BLaER1 treated with 17β-estradiol and CSF1 and Interleukin-3, amounts not matched to agents 10 nM and 100 nM (cell line): ENCODE measurements around the gene TUNAR.

Source experiments
- H3K27ac ChIP-seq, 11 experiments: shearing (Covaris generic); formaldehyde crosslinking; 2 replicates each; pipeline ENCODE4 v1.8.1; 2022
- H3K27me3 ChIP-seq, 11 experiments: shearing (Covaris generic); formaldehyde crosslinking; 2 replicates each; pipeline ENCODE4 v1.8.1; 2022
- H3K36me3 ChIP-seq, 11 experiments: shearing (Covaris generic); formaldehyde crosslinking; 2 replicates each; pipeline ENCODE4 v1.8.1; 2022
- H3K4me1 ChIP-seq, 10 experiments: shearing (Covaris generic); formaldehyde crosslinking; 2 replicates each; pipeline ENCODE4 v1.8.1; 2022
- H3K4me2 ChIP-seq, 11 experiments: shearing (Covaris generic); formaldehyde crosslinking; 2 replicates each; pipeline ENCODE4 v1.8.1; 2022
- H3K4me3 ChIP-seq, 10 experiments: shearing (Covaris generic); formaldehyde crosslinking; 2 replicates each; pipeline ENCODE4 v1.8.1; 2022
- H3K9ac ChIP-seq, 11 experiments: shearing (Covaris generic); formaldehyde crosslinking; 2 replicates each; pipeline ENCODE4 v1.8.1; 2022
- H3K9me3 ChIP-seq, 11 experiments: shearing (Covaris generic); formaldehyde crosslinking; replicated peaks in 1 of 11; 2 replicates each; pipeline ENCODE4 v1.8.1; 2022
- H4K20me1 ChIP-seq, 11 experiments: shearing (Covaris generic); formaldehyde crosslinking; 2 replicates each; pipeline ENCODE4 v1.8.1; 2022
- Cebpa-rat ChIP-seq, 11 experiments: shearing (Covaris generic); IDR thresholded peaks; 2 replicates each; pipeline ENCODE4 v1.8.1; 2022

Gene TUNAR

DNA sequence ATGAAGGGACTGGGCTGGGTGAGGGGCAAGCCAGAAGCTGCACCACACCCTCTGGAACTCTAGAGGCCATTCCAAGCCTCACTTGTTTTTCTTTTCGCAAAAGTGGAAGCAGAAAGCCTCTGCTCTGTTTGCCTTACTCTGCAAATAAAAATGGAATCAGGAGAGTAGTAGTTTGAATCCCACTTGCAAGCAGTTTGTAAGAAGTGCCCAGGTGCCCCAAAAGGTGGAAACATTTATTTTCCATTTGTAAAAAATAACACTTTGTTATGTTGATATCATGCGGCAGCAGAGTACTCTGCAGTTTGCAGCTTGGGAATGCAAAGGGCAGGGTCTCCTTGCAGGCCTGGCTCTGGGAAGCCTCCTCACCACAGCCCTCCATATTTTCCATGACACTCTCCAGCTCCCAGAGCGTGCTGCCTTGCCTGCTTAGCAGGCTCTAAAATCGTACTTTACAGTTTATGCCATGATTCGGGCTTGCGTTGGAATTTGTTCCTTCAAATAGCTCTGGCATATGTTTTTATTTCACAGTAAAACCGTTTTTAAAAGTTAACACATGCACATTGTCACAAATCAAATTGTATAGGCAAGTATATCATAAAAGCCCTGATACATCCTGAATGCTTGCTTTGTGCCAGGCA lies 20.0 kb downstream of the TUNAR start:
- Histone ChIP-seq H3K27me3 (no peaks in the 10 kb centered on the region; a peak in 1 of 22 replicates), H3K9ac (no peak overlapping the region), H3K36me3 (no peaks in the 10 kb centered on the region), H3K4me3 (no peak overlapping the region), H3K4me2 (peak overlapping the region in 8 of 11 experiments; percentile 49 to 89 (median 56); a peak in 15 of 22 replicates), H4K20me1 (no peaks in the 10 kb centered on the region), H3K27ac (no peak overlapping the region), H3K9me3 (peaks cover 0 to 9% (median 6%) of the 10 kb centered on the region in 11 experiments; a peak in 8 of 22 replicates), H3K4me1 (peaks cover 23 to 75% (median 57%) of the 10 kb centered on the region in 10 experiments)
- TF ChIP-seq Cebpa-rat (IDR thresholded peaks at IDR 0.05) = no peak

GRCh38 chr14:95897280-95897679 lies 20.6 kb downstream of the TUNAR start:
- H3K4me1 ChIP-seq = peaks cover 18 to 75% (median 57%) of the 10 kb centered on the region in 10 experiments
- no peaks in the 10 kb centered on the region; a peak in 1 of 22 replicates for H3K27me3 ChIP-seq
- no peak overlapping the region for H3K4me3 ChIP-seq
- peaks cover 0 to 9% (median 6%) of the 10 kb centered on the region in 11 experiments; a peak in 8 of 22 replicates for H3K9me3 ChIP-seq
- no peaks in the 10 kb centered on the region for H4K20me1 ChIP-seq
- no peak overlapping the region for H3K4me2 ChIP-seq
- H3K36me3 ChIP-seq = no peaks in the 10 kb centered on the region
- H3K9ac ChIP-seq = no peak overlapping the region
- TF ChIP-seq Cebpa-rat (IDR thresholded peaks at IDR 0.05) = no peak
- no peak overlapping the region for H3K27ac ChIP-seq

GRCh38 chr14:95901054-95901453 lies 24.4 kb downstream of the TUNAR start:
- H3K4me3 ChIP-seq = no peak overlapping the region
- H3K4me1 ChIP-seq = peaks cover 21 to 63% (median 53%) of the 10 kb centered on the region in 10 experiments; a peak in 19 of 20 replicates
- H3K4me2 ChIP-seq = peak overlapping the region; percentile 49 to 95 (median 80)
- no peak overlapping the region; a peak in 1 of 22 replicates for H3K27ac ChIP-seq
- H3K27me3 ChIP-seq = no peaks in the 10 kb centered on the region
- no peaks in the 10 kb centered on the region for H4K20me1 ChIP-seq
- H3K9ac ChIP-seq = peak overlapping the region in 1 of 11 experiments; percentile 32; a peak in 2 of 22 replicates
- TF ChIP-seq Cebpa-rat (IDR thresholded peaks at IDR 0.05) = no peak
- H3K36me3 ChIP-seq = no peaks in the 10 kb centered on the region
- peaks cover 0 to 9% (median 6%) of the 10 kb centered on the region in 11 experiments; a peak in 8 of 22 replicates for H3K9me3 ChIP-seq

DNA sequence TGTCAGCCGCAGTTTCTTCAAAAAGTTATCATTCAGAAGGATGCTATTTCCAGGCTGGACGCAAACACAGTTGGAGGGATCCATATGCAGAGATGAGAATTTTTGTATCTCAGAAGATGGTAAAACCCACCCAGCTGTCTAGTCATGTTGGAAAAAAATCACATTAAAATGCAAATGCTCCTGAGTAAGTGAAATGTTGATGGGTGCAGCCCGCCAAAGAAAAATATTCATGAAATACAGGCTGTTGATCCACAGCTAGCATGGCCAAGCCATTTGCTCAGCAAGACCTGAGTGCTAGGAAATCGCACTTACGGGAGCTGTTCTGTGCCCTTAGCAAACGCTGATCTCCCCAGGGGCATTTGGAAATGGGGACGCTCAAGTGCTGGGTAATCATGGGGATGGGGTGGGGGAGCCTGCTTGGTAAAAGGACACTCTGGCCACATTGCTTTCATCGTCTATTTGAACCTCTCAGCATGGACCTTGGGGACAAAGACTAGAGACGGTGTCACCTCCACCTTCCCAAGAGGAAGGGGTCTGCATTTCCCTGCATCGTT lies 25.7 kb downstream of the TUNAR start:
- H3K27ac ChIP-seq = no peak overlapping the region; a peak in 1 of 22 replicates
- no peaks in the 10 kb centered on the region for H3K36me3 ChIP-seq
- no peak overlapping the region for H3K4me3 ChIP-seq
- no peaks in the 10 kb centered on the region for H4K20me1 ChIP-seq
- H3K9me3 ChIP-seq = peaks cover 0 to 9% (median 6%) of the 10 kb centered on the region in 11 experiments; a peak in 8 of 22 replicates
- no peaks in the 10 kb centered on the region for H3K27me3 ChIP-seq
- peaks cover 21 to 54% (median 46%) of the 10 kb centered on the region in 10 experiments; a peak in 19 of 20 replicates for H3K4me1 ChIP-seq
- no peak overlapping the region for H3K9ac ChIP-seq
- no peak for TF ChIP-seq Cebpa-rat (IDR thresholded peaks at IDR 0.05)
- peak overlapping the region in 9 of 11 experiments; percentile 40 to 95 (median 81); a peak in 17 of 22 replicates for H3K4me2 ChIP-seq

DNA sequence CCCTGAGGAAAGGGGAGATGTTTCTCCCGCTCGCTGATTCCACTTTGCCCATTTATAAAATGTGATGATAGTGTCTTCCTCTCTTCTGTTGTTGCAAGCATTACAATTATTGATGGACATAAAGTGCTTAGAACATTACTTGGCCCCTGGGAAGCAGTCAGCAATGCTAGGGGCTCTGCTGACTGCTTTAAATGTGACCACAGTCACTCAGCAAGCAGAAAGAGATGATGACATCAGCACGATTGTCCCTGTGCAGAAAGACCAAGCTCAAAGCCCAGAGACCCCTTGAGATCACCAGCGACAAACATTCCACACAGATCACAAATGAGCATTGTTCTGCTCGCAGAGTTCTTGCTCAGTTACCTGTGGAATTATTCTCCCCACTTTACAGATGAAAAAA lies 26.5 kb downstream of the TUNAR start:
- Histone ChIP-seq H3K9ac (peak overlapping the region in 3 of 11 experiments; percentile 3 to 46 (median 14); a peak in 2 of 22 replicates), H3K27ac (peak overlapping the region in 3 of 11 experiments; percentile 13 to 18 (median 13); a peak in 2 of 22 replicates), H4K20me1 (no peaks in the 10 kb centered on the region), H3K36me3 (no peaks in the 10 kb centered on the region), H3K4me1 (peaks cover 21 to 62% (median 46%) of the 10 kb centered on the region in 10 experiments; a peak in 19 of 20 replicates), H3K9me3 (peaks cover 0 to 9% (median 7%) of the 10 kb centered on the region in 11 experiments; a peak in 10 of 22 replicates), H3K4me3 (peak overlapping the region in 2 of 10 experiments; percentile 7 to 12; a peak in 1 of 20 replicates), H3K4me2 (peak overlapping the region; percentile 24 to 95 (median 80)), H3K27me3 (no peaks in the 10 kb centered on the region)
- TF ChIP-seq Cebpa-rat (IDR thresholded peaks at IDR 0.05) = no peak

DNA sequence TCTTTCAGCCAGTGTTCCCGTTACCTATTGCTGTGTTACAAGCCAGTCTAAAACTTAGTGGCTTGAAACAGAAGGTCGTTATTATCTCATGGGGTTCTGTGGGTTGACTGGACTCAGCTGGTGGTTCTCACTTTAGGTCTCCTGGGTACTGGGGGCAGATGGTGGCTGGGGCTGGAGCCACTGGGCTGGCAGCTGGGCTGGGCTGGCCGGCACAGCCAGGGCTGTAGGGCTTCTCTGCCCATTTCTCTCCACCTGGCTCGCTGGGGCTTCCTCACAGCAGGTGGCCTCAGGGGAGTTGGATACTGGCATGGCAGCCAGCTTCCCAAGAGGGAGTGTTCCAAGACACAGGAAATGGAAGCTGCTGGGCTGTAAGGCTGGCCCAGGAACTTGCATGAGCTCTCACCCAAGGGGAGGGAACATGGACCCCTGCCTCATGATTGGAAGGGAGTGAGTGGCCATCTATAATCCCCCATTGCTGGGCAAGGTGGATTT lies 27.0 kb downstream of the TUNAR start:
- no peaks in the 10 kb centered on the region for H3K36me3 ChIP-seq
- H3K27ac ChIP-seq = peak overlapping the region in 3 of 11 experiments; percentile 13 to 18 (median 13); a peak in 1 of 22 replicates
- H3K9ac ChIP-seq = peak overlapping the region in 2 of 11 experiments; percentile 14 to 46; a peak in 1 of 22 replicates
- peaks cover 0 to 13% (median 5%) of the 10 kb centered on the region in 11 experiments; a peak in 10 of 22 replicates for H3K9me3 ChIP-seq
- H4K20me1 ChIP-seq = no peaks in the 10 kb centered on the region
- peak overlapping the region in 2 of 10 experiments; percentile 7 to 12; a peak in 1 of 20 replicates for H3K4me3 ChIP-seq
- TF ChIP-seq Cebpa-rat (IDR thresholded peaks at IDR 0.05) = no peak
- no peaks in the 10 kb centered on the region for H3K27me3 ChIP-seq
- peak overlapping the region; percentile 24 to 95 (median 80); a peak in 20 of 22 replicates for H3K4me2 ChIP-seq
- peaks cover 21 to 63% (median 46%) of the 10 kb centered on the region in 10 experiments; a peak in 19 of 20 replicates for H3K4me1 ChIP-seq

DNA sequence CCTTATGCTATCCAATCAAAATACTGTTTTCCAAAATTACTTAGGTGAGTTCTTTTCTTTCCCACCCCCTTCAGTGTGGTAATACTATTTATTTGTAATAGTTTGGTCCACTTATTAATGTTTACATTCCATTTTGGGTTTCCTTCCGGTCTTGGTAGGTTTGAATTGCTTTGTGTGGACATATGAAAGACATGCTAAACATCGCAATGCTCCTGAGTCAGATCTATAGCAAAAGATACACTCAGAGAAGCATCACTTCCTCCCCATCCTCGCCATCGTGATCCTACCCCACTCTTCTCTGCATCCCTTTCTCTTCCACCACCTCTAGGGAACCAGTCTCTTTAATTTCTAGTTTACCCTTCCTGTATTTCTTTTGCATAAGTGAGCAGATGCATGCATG lies 30.0 kb downstream of the TUNAR start:
- Histone ChIP-seq H3K27ac (no peak overlapping the region), H3K4me1 (peaks cover 8 to 47% (median 32%) of the 10 kb centered on the region in 10 experiments; a peak in 19 of 20 replicates), H3K4me2 (no peak overlapping the region), H3K9me3 (peaks cover 0 to 9% (median 0%) of the 10 kb centered on the region in 11 experiments; a peak in 3 of 22 replicates), H4K20me1 (no peaks in the 10 kb centered on the region), H3K27me3 (no peaks in the 10 kb centered on the region), H3K36me3 (no peaks in the 10 kb centered on the region), H3K9ac (no peak overlapping the region), H3K4me3 (no peak overlapping the region)
- no peak for TF ChIP-seq Cebpa-rat (IDR thresholded peaks at IDR 0.05)

GRCh38 chr14:95910628-95911027 lies 34.0 kb downstream of the TUNAR start:
- H3K27ac ChIP-seq = no peak overlapping the region
- H3K27me3 ChIP-seq = no peaks in the 10 kb centered on the region
- no peak overlapping the region for H3K4me2 ChIP-seq
- no peak overlapping the region for H3K9ac ChIP-seq
- no peak for TF ChIP-seq Cebpa-rat (IDR thresholded peaks at IDR 0.05)
- peaks cover 0 to 18% (median 0%) of the 10 kb centered on the region in 11 experiments; a peak in 4 of 22 replicates for H3K9me3 ChIP-seq
- no peak overlapping the region for H3K4me3 ChIP-seq
- peaks cover 0 to 13% (median 0%) of the 10 kb centered on the region in 10 experiments; a peak in 5 of 20 replicates for H3K4me1 ChIP-seq
- no peaks in the 10 kb centered on the region for H3K36me3 ChIP-seq
- H4K20me1 ChIP-seq = no peaks in the 10 kb centered on the region

DNA sequence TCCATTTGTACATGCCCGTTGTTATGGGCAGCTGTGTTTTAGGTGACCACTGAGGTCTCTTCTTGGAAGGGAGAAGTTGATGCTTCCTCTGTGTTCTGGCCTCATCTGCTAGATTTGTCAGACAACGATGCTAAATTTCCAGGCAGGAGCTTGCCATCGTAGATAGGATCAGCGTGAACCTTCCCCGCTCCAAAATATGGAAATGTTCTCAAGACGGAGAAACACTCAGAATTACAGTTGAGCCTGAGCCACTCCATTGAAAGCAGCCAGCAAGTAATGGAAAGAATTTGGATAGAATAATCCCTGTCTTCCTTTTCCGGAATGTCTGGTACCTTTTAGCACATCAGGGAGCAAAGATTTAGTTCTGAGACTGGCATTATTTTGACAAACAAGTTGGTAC lies 34.8 kb downstream of the TUNAR start:
- Histone ChIP-seq H3K4me1 (peaks cover 0 to 13% (median 0%) of the 10 kb centered on the region in 10 experiments; a peak in 5 of 20 replicates), H3K9ac (no peak overlapping the region), H3K4me3 (no peak overlapping the region), H3K27ac (no peak overlapping the region), H3K9me3 (peaks cover 0 to 18% (median 0%) of the 10 kb centered on the region in 11 experiments; a peak in 4 of 22 replicates), H3K4me2 (no peak overlapping the region), H3K36me3 (no peaks in the 10 kb centered on the region), H4K20me1 (no peaks in the 10 kb centered on the region), H3K27me3 (no peaks in the 10 kb centered on the region)
- TF ChIP-seq Cebpa-rat (IDR thresholded peaks at IDR 0.05) = no peak
